Measurements from ENCODE around the gene KDM4B.

DNA sequence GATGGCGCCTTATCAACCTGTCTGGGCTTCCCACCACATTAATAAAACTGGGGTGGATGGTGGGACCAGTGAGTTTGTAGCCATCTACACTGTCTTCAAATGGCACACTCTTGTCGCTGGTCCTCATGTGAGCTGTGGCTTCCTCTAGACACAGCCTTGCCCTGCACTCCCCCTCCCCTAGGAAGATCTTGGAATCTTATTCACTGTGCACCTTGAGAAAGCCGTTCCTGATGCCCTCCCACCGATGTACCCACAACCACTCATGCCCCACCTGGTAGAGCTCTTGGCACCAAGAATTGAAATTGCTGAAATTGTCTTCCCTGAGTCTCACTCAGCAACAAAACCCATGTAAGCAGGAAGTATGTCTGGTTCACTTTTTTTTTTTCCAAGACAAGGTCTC, 225.7 kb downstream of the KDM4B start:
- TF ChIP-seq, protein P1, sequence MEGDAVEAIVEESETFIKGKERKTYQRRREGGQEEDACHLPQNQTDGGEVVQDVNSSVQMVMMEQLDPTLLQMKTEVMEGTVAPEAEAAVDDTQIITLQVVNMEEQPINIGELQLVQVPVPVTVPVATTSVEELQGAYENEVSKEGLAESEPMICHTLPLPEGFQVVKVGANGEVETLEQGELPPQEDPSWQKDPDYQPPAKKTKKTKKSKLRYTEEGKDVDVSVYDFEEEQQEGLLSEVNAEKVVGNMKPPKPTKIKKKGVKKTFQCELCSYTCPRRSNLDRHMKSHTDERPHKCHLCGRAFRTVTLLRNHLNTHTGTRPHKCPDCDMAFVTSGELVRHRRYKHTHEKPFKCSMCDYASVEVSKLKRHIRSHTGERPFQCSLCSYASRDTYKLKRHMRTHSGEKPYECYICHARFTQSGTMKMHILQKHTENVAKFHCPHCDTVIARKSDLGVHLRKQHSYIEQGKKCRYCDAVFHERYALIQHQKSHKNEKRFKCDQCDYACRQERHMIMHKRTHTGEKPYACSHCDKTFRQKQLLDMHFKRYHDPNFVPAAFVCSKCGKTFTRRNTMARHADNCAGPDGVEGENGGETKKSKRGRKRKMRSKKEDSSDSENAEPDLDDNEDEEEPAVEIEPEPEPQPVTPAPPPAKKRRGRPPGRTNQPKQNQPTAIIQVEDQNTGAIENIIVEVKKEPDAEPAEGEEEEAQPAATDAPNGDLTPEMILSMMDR (conservative IDR thresholded peaks at IDR 0.05 in 1 of 2, IDR thresholded peaks at IDR 0.05 in 1 of 2; ENCODE audit: low read depth in 1 of 2, low read length in 2 of 2): no peak
- TF ChIP-seq EZH2 (IDR thresholded peaks at IDR 0.05; ENCODE audit: low read length, missing control alignments): no peak
